Breast epithelium (tissue), 3 donors: ENCODE data around the gene FAIM2.

Experiments used
- POLR2A ChIP-seq: fragments of 450-650 bp; IDR thresholded peaks from one replicate; pipeline ENCODE4 v1.6.1; 2016; ENCODE audit warnings: antibody characterized with exemption, mild to moderate bottlenecking, moderate library complexity
- TF ChIP-seq, protein P1 (sequence below), 3 donors: fragments of 450-650 bp; IDR thresholded peaks; one replicate each; pipeline ENCODE4 v1.5.1; 2016 to 2017; ENCODE audit warnings: antibody characterized with exemption in 3 of 3, mild to moderate bottlenecking in 3 of 3, moderate library complexity in 3 of 3

DNA sequence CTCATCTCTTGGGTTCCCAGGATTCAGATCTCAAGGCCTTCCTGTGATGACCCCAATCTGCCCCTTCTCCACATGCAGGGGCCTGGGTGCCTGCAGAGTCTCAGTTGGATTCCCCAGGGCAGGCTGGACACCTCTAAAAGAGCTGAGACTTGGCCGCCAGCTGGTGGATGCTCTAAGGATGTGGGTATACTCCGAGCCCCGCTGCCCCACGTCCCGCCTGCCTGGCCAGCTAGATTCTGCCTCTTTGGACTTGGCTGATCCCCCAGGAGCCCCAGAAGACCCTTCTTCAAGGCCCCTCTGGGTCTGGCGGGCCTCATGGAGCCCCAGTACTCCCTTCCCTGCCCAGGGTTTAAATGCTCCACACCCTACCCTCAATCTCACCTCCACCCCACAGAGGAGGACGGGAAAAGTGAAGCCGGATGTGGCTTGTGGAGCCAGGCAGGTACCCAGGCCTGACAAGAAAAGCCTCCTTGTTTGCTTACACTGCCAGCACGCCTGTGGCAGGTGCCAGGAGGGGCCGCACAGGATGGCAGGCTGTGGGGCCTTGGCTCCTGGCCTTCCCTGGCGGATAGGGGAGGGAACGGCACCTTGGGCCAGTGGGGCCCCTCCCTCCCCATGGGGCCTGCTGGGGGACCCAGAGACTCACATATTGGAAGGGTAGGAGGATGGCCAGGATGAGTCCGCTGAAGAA lies 15.1 kb downstream of the FAIM2 start:
- no peak for TF ChIP-seq POLR2A
- TF ChIP-seq, protein P1, sequence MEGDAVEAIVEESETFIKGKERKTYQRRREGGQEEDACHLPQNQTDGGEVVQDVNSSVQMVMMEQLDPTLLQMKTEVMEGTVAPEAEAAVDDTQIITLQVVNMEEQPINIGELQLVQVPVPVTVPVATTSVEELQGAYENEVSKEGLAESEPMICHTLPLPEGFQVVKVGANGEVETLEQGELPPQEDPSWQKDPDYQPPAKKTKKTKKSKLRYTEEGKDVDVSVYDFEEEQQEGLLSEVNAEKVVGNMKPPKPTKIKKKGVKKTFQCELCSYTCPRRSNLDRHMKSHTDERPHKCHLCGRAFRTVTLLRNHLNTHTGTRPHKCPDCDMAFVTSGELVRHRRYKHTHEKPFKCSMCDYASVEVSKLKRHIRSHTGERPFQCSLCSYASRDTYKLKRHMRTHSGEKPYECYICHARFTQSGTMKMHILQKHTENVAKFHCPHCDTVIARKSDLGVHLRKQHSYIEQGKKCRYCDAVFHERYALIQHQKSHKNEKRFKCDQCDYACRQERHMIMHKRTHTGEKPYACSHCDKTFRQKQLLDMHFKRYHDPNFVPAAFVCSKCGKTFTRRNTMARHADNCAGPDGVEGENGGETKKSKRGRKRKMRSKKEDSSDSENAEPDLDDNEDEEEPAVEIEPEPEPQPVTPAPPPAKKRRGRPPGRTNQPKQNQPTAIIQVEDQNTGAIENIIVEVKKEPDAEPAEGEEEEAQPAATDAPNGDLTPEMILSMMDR (IDR thresholded peaks at IDR 0.05): peak in 2 of 3 donors; percentile 14 to 37
